ENCODE data around the gene ALKBH8.
"Not testable (repeated sequence)": the region's sequence is repeated elsewhere in the genome, so short reads cannot be mapped to it uniquely, and the experiment has no call there.

Gene ALKBH8, protein sequence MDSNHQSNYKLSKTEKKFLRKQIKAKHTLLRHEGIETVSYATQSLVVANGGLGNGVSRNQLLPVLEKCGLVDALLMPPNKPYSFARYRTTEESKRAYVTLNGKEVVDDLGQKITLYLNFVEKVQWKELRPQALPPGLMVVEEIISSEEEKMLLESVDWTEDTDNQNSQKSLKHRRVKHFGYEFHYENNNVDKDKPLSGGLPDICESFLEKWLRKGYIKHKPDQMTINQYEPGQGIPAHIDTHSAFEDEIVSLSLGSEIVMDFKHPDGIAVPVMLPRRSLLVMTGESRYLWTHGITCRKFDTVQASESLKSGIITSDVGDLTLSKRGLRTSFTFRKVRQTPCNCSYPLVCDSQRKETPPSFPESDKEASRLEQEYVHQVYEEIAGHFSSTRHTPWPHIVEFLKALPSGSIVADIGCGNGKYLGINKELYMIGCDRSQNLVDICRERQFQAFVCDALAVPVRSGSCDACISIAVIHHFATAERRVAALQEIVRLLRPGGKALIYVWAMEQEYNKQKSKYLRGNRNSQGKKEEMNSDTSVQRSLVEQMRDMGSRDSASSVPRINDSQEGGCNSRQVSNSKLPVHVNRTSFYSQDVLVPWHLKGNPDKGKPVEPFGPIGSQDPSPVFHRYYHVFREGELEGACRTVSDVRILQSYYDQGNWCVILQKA

DNA sequence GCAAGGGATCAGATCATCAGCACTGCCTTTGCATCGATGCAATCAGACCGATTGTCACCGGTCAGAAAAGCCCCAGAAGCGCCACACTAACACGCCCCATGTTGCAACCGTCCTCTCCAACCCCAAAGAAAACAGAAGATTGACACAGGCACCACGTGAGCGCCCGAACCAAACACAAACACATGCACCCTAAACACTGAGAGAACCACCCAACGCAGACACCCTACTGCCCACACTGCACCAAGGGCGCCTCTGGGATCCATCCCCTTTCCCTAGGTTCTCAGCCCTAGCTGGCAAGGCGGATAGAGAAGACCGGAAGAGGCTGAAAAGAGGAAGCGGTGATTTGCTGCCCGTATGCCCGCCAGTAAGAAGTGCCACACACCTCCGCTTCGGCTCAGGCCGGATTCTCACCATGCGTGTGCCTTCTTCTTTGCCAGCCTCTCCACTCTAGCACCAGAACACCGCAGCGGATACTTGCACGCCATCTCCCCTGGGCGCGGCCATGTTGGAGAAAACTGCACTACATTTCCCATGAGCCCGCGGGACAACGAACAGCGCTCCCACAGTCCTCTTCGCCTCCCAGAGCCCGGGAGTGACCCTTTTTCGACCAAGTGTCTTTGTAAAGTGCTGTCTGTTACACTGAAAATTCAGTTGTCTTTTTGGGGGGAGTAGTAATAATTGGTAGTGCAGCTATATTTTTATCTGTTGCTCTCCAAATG is at the start of gene ALKBH8:
Gene ALKBH8 (minus strand): TSS at position 517 of the 719 bp plus-strand sequence. CDS start 4,842 bp downstream, outside the sequence.
- peak; percentile 13 for FAIRE-seq

DNA sequence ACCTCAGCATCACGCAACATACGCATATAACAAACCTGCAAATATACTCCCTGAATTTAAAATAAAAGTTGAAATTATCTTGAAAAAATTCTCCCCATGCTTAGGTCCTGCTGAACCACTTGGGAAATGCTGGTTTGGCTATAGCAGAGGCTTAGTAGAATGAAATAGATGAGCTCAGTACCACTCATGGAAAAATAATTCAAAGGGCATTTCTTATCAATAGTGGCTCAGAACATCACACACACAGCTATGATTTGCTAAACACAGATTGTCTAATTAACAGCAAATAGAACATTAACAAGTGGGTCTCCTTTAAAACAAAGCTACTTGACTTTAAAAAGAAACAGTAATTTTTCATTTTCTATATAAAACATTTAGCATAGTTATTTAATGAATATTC is 46.9 kb upstream of the ALKBH8 start:
- FAIRE-seq, result no peak

DNA sequence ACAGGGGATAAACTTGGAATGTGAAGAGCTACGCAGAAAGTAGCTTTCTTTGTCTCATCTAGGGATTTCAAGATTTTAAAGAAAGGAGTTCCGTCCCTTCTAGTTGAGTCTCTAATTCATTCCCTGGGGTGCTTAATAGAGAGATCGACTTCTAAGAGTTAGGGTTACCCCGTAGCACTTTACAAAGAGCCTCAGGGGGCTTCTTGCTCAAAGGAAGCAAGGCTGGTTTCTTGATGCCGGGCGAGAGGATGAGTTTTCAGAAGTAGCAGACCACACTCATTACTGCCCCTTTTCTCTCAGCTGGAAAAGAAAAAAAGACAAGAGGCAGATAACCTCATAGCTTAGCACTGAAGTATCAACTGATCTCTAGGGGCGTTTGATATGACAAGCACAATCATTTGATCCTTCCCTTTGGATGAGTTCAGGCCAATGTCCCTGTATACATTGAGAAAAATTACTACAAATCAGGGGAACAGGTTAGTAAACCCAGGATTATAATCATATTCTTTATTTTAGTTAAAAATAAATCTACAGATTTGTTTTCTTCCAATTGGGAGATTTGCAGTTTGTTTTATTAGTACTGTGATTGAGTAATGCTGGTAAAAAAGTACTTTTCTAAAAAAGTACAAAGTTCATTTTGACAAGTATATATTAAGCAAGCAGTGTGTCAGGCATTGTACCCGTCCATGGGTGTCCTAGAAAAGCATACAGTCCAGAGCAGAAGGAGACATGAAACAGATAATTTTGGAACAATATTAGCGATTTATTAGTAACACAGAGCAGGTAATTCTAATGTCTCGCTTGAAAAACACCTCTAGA is 44.1 kb upstream of the ALKBH8 start:
- no peak for FAIRE-seq

DNA sequence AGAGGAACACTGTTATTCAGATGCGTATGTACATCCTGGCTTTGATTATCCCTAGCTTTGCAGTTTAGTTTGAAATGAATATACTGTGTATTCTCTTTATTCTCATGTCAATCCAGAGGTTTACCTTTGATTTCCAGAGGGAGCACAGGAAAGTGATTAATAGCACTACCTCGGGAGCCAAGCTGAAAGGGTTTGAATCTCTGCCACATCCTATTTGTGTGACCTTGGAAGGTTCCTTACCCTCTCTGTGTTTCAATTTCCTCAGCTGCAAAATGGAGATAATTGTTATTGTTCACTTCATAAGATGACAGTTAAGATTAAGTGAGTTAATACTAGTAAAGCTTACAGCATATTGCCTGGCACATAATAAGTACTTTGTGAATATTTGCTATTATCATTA is 43.3 kb upstream of the ALKBH8 start:
- no peak for FAIRE-seq

DNA sequence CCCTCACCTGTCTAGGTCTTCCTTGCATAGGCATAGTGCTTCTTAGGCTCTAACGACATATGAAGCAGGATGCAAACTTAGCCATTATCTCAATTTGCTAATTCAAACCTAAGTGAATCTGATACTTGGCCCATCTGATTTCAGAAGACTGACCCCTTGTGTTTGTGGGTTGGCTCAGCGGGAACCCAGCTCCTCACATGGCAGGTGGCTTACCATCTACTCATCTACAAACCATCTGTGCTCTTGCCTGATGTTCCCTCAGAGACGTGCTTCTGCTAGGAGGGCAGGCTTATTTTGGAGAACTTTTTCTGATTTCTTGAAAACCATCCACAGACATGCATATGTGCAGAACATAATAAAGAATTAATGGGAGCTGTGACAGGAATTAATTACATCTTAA is 40.6 kb upstream of the ALKBH8 start:
- FAIRE-seq, result no peak

DNA sequence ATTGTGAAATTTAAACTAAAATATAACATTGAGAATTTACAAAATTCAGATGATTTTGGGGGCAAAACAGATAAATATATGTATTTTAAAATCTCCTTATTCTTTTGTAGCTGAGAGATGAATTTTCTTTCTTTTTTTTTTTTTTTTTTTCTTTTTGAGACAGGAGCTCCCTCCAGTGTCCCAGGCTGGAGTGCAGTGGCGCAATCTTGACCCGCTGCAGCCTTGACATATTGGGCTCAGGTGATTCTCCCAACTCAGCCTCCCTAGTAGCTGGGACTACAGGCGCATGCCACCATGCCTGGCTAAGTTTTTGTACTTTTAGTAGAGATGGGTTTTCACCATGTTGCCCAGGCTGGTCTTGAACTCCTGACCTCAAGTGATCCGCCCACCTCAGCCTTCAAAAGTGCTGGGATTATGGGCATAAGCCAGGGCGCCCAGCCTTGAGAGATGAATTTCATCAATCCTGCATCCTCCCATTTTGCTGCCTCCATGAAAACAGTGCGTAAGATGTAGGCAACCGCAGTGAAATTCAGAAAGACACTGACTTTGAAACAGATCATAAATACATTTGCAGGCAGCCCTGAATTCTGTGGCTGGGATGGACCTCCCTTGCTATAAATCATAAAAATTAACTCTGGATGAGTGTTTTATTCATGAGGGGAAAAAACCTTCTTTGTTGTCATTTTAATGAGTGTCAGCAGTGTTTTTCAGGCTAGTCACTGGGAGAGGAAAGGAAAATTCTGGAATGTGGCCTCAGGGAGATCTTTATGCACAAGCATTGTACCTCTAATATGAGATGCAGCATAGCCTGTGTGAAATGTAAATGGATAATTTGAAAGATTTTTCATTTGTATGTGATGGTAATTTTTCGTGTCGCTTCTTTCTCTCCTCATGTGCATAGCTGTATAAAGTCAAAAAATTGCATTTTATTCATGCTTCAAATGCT is 39.8 kb upstream of the ALKBH8 start:
- FAIRE-seq, result no peak

DNA sequence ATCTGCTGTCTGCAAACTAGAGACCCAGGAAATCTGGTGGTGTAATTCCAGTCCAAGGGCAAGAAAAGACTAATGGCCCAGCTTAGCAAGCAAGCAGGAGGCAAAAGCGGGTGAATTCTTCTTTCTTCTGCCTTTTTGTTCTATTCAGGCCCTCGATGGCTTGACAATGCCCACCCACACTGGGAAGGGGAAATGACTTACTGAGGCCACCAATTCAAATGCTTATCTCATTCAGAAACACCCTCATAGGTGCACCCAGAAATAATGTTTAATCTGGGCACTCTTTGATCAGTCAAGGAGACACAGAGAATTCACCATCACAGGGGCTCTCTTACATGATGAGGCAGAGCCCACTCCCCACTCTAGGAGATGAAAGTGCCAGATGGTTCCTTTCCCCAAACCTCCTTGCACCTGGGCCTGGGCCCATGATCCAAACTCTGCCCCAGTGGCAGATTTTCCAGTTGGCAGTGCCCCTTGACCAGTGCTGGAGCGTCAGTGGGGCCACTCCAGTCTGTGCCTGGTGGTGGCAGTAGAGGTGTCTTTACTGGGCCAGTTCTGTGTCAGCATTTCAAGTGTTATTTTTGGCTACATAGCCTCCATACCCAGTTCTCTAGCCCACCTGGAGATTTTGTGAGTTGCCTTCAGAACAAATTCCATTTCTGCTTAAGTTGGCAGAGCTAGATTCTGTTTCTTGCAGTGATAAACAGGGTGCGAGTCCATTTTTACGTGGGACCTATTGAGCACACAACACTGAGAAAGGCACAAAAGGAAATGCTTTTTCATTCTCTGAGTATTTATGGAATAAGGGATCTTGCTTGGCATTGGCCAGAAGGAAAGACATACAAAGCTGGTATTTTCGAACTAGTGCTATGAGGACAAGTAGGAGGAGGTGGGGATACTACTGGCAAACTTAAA is 32.9 kb upstream of the ALKBH8 start:
- FAIRE-seq, result no peak

DNA sequence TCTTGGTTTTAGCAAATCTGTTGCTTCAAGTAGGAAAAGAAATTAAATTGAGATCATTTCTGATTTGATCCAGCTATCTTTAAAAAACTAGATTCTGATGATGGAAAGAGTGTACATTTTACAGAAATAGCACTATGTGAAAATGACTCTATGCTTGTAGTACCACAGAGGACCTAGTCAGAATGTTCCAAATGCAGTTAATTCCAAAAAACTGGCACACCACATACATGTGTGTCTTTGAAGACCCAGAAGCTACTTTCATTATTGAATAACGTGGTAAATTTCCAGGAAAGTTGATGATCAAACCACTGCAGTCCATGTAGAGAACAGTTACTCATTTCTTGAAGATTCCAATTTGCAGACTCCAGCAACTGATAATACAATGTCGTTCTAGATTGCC is 29.2 kb upstream of the ALKBH8 start:
- no peak for FAIRE-seq

DNA sequence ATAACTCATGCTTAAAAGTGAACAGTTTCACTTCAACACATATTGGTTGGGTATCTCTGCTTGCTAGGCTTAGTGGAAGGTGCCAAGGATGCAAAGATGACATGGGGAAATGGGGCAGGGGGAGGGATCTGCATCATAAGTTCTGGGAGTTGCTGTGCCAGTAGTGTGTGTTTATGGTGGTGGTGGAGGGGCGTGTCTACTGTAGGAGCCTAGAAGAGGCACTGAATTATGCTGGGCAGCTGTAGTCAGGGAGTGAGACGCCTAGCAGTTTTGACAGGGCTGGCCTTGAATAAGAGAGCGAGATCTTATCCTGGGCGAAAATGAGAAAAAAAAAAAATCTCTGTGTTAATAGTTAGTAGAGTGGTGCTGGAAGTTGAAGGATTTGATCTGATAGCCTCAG is 28.4 kb upstream of the ALKBH8 start:
- FAIRE-seq, result no peak

DNA sequence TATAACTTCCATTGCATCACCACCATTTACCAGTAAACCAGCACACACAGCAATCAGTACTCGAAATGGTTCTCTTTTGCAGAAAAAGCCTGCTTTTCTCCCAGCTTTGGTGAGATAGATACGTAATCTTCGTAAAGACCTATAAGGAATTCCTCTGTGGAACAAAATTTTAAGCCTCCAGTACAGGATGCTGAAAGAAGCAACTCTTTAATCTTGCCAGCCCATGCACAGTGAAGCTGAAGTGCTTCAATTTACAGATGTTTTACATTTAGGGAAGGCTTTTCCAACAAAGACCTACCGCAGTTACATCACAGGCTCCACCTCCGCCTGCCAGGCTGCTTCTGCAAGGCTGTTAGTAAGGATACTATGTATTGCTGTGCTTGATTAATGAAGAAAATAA is 27.3 kb upstream of the ALKBH8 start:
- FAIRE-seq, result no peak

DNA sequence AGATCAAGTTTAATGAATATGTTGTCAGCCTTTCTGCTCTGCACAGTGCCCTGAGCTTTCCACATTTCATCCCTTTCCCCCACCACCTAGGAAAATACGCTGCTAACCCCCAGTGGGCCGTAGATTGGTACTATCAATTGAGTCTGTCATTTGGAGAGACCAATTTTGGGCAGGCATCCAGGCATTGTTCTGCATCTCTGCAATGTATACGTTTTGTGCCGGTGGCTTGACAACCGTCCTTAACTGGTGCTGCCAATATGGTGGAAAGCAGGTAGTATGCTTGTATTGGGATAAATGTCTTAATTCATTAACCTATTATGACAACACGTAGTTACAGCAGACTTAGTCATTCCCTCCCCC is 26.7 kb upstream of the ALKBH8 start:
- FAIRE-seq, result no peak

DNA sequence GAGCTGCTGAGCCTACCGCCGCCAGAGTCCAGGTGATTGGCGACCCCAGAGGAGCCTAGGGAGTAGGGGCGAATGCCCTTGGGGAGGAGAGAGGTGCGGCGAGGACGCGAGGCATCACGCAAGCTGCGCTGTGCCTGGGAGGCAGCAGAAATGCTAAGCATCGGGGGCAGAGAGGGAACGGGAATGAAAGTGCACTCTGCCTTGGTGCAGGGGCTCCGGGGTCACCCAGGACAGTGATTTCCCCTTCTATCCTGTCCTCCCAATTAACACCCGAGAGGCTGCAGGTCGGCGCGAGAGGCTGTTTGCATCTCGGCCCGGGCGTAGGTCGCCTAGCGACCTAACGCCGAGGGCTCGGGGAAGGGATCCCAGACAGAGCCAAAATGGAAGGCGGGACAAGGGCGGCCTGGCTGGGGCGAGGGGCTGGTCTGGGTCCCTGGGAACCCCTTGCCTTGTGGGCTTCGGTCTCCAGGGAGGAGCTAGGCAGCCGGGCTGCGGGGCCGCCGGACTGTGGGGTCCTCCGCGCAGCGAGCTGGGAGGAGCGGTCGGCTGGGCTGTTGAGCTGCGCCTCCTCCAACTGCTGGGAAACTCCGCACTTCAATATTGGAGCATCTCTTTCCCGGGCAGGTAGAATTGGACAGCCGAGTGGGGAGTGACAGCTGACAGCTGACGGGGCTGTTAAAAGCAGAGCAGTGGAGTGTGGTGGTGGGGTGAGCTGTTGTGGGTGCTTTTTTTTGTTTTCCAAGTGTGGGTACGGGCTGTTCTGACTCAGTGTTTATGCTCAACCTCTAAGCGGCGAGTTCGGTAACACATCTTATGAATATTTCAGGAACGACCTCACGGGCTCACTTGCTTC is 26.1 kb upstream of the ALKBH8 start:
- no peak for FAIRE-seq

DNA sequence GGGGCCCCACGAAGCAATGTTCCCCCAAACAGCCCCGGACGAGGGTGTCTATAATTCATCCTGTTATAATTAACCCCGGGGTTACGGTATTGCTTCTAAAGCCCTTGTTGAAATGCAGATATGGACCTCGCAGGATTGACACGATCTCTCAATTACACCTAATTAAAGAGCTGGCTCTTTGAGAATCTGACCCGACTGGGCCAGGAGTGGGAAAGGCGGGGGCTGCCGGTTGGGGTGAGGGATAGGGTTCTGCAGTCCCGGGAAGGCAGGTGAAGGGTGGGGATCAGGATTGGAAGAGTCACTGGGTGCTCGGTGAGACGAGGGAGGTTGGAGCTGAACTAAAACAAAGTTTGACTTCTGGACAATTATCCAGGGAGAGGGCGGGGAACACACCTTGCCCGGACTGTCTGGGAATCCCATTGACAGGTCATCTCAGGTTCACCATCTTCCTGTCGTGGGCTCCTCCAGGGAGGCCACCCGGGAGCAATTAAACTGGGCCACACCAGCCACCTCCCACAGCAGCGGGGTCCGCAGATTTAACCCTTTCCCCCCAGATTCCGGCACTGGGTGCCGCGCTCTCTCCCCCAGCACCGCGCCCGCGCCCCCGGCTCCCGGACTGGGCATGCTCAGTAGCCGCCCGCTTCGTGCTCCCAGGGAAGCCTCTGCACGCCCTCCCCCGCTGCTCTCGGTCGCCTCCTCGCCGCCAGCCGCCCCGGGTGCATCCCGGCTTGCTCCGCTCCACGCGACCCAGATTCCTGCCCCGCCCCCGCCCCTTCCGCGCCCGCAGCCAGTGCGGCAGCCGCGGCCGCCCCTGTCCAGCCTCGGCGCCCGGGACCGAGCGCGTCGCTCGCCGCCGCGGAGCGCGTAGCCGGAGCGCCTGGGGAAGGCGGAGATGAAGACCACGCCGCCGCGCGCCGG is 25.2 kb upstream of the ALKBH8 start, which contains the start of gene ELMOD1:
Gene ELMOD1 (plus strand): TSS at position 688 of the 918 bp plus-strand sequence. CDS start 27,043 bp downstream, outside the sequence.
- FAIRE-seq, result no peak

DNA sequence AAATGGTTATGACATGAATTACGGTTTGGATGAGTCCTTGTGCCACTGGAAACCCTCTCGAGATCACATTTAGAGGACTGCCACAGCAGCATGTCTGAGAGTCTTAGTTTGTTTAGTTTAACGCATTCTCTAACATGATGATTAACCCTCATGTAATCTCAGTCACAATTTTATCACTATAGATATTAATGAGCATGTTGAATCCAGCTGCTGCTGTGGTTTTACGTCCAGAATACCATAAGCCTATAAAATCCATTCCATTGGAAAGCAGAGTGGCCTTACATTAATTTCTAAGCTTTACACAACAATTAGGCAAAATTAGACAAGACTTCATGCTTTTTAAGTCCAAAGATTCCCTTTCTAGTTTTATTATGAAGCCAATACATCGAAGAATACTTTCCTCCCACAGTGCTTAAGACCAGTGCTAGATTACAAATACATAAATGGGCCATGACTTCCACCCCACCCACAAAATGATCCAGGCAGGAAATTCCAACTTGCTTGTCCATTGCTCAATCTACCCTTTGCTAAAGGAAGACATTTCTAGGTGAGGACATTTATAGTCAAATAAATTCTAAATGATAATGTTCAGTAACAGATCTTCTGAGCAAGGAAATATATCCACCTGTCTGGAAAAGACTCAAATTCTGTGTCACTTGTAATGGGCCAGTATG is 21.9 kb upstream of the ALKBH8 start:
- FAIRE-seq, result no peak

DNA sequence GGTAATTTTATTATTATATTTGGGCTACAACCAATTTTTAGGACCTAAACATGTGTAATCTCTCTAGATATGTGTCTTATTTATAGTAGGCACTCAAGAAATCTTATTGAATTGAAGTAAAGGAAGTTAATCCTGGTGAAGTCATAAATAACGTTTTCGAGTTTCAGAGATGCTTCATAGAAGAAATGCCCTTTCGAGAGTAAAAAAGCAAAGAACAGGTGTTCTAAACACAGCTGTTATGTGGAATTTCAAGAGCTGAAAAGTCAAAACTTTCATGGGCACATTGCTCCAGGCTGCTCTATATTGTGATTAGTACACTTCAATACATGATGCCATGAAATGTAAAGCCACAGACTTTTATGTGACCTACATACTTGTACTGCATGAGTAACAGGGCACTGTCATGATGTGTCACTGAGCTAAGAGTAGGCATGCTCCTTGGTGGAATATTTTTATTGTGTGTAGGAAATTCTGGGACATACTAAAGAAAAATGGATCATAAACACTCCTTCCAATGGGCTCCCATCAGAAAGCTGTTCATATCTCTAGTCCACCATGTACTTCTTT is 18.2 kb upstream of the ALKBH8 start:
- no peak for FAIRE-seq

DNA sequence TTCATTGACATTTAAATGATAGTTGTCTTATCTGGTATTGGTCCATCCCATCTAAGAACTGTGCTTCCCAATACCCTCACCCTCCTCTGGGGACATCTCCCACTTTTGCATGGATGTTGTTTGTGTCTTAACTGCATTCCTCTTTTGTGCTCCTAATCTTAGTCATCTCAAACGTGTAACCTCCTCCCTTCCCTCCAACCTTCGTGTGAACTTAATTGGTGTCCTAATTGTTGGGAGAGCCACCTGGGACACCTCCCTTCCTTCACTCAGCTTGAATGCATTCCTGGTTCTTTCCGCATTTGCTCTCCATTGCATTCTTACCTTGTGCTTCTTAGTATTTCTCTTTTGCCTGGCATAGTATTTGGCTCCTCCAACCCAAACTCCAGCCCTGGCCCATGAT is 15.6 kb upstream of the ALKBH8 start:
- no peak for FAIRE-seq

DNA sequence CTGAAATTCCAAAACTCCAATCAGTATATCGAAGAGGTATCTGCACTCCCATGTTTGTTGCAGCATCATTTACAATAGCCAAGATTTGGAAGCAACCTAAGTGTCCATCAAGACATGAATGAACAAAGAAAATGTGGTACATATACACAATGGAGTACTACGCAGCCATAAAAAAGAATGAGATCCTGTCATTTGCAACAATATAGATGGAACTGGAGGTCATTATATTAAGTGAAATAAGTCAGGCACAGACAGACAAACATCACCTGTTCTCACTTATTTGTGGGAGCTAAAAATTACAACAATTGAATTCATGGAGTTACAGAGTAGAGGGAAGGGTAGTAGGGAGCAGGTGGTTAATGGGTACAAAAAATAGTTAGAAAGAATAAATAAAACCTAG is 13.6 kb upstream of the ALKBH8 start:
- not testable (repeated sequence) for FAIRE-seq

DNA sequence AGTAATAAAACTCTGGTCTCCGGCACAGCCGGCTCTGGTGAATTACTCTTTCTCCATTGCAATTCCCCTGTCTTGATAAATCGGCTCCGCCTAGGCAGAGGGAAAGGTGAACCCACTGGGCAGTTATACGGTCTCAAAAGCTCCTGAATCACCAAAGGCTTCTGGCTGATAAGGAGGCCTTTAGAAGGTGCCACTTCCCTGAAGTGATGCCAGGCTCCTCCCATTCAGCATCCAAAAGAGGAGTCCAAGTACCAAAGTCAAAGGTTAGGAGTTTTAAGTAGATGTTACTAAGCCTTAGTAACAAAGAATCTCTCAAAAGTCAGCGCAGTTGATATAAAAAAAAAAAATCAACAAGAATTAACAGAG is 11.8 kb upstream of the ALKBH8 start:
- no peak for FAIRE-seq
